Neural cell (in vitro differentiated cells): ENCODE results near the gene VSTM1. TPM values are rescaled to one million over a fixed set of nuclear protein-coding genes. Genes with fewer than 3 reads are reported as not detected.

Experiments used
- H2AFZ ChIP-seq: fragments of 200-600, 300-800 bp; sonication (generic), shearing (Covaris generic); 2 replicates; pipeline ENCODE4 v1.6.0; 2014; ENCODE audit warnings: low read depth, mild to moderate bottlenecking, antibody characterized with exemption, low read length, moderate library complexity
- H3F3A ChIP-seq: fragments of 200-600 bp; shearing (Covaris generic); 2 replicates; pipeline ENCODE4 v1.6.1; 2016; ENCODE audit warnings: mild to moderate bottlenecking, moderate library complexity, mixed read lengths, antibody characterized with exemption, low read length; ENCODE audit not compliant: insufficient read depth, poor library complexity, severe bottlenecking
- H3K27ac ChIP-seq: fragments of 200-600, 300-800 bp; sonication (generic), shearing (Covaris generic); 2 replicates; pipeline ENCODE4 v1.5.1; 2014; ENCODE audit warnings: mild to moderate bottlenecking, low read length, moderate library complexity
- H3K27me3 ChIP-seq: fragments of 300-800, 200-600 bp; sonication (generic), shearing (Covaris generic); 2 replicates; pipeline ENCODE4 v1.6.0; 2014; ENCODE audit warnings: mild to moderate bottlenecking, low read depth, low read length, moderate library complexity; ENCODE audit not compliant: insufficient read depth
- H3K36me3 ChIP-seq: fragments of 300-800, 200-600 bp; sonication (generic), shearing (Covaris generic); 2 replicates; pipeline ENCODE4 v1.5.1; 2014; ENCODE audit warnings: mild to moderate bottlenecking, antibody characterized with exemption, low read length, moderate library complexity; ENCODE audit not compliant: insufficient read depth
- H3K4me2 ChIP-seq: fragments of 300-800, 200-600 bp; sonication (generic), shearing (Covaris generic); 2 replicates; pipeline ENCODE4 v1.6.0; 2014; ENCODE audit warnings: mild to moderate bottlenecking, low read length
- H3K4me3 ChIP-seq: fragments of 300-800, 200-600 bp; sonication (generic), shearing (Covaris generic); 2 replicates; pipeline ENCODE4 v1.5.1; 2014; ENCODE audit warnings: mild to moderate bottlenecking, low read length, moderate library complexity
- H3K79me2 ChIP-seq: fragments of 200-600 bp; shearing (Covaris generic); replicated peaks from 2 replicates; pipeline ENCODE4 v1.6.0; 2014; ENCODE audit warnings: mild to moderate bottlenecking, low read length, moderate library complexity; ENCODE audit not compliant: insufficient read depth
- H3K9ac ChIP-seq: fragments of 300-800, 200-600 bp; sonication (generic), shearing (Covaris generic); 2 replicates; pipeline ENCODE4 v1.6.1; 2016; ENCODE audit warnings: mild to moderate bottlenecking, low read length, mixed read lengths
- H3K9me2 ChIP-seq: fragments of 200-600 bp; shearing (Covaris generic); 2 replicates; pipeline ENCODE4 v1.6.1; 2016; ENCODE audit warnings: mild to moderate bottlenecking, low read length, mixed read lengths; ENCODE audit not compliant: insufficient read depth
- H3K9me3 ChIP-seq: fragments of 200-600, 300-800 bp; sonication (generic), shearing (Covaris generic); 2 replicates; pipeline ENCODE4 v1.6.1; 2016; ENCODE audit warnings: mild to moderate bottlenecking, mixed run types, low read length, moderate library complexity, mixed read lengths
- H4K20me1 ChIP-seq: fragments of 200-600 bp; shearing (Covaris generic); 2 replicates; pipeline ENCODE4 v1.6.1; 2016; ENCODE audit warnings: mild to moderate bottlenecking, mixed run types; ENCODE audit not compliant: insufficient read depth
- CTCF ChIP-seq: fragments of 450-650 bp; IDR thresholded peaks from 2 replicates; pipeline ENCODE4 v1.5.1; 2014; ENCODE audit warnings: antibody characterized with exemption, mild to moderate bottlenecking, moderate library complexity; ENCODE audit not compliant: poor library complexity, severe bottlenecking
- EP300 ChIP-seq: fragments of 450-650 bp; conservative IDR thresholded peaks from 2 replicates; pipeline ENCODE4 v1.6.1; 2014; ENCODE audit warnings: antibody characterized with exemption, mild to moderate bottlenecking, moderate library complexity; ENCODE audit not compliant: poor library complexity, severe bottlenecking
- EZH2 ChIP-seq: fragments of 200-600, 300-800 bp; shearing (Covaris generic), sonication (generic); IDR thresholded peaks from 2 replicates; pipeline ENCODE4 v1.6.1; 2014; ENCODE audit warnings: antibody characterized with exemption, low read length, borderline replicate concordance, mild to moderate bottlenecking; ENCODE audit not compliant: insufficient read depth, poor library complexity, severe bottlenecking
- MXI1 ChIP-seq: fragments of 450-650 bp; conservative IDR thresholded peaks from 2 replicates; pipeline ENCODE4 v1.6.1; 2014; ENCODE audit warnings: antibody characterized with exemption, mild to moderate bottlenecking; ENCODE audit not compliant: poor library complexity, severe bottlenecking
- POLR2AphosphoS5 ChIP-seq: IDR thresholded peaks from 2 replicates; pipeline ENCODE4 v1.6.1; 2012
- RAD21 ChIP-seq: fragments of 450-650 bp; conservative IDR thresholded peaks from 2 replicates; pipeline ENCODE4 v1.6.1; 2014; ENCODE audit warnings: antibody characterized with exemption, mild to moderate bottlenecking, moderate library complexity
- SMC3 ChIP-seq: fragments of 450-650 bp; conservative IDR thresholded peaks from 2 replicates; pipeline ENCODE4 v1.6.1; 2014; ENCODE audit warnings: antibody characterized with exemption, mild to moderate bottlenecking, moderate library complexity; ENCODE audit not compliant: poor library complexity
- TAF1 ChIP-seq: IDR thresholded peaks from 2 replicates; pipeline ENCODE4 v1.6.1; 2012; ENCODE audit warnings: low read depth
- polyA plus RNA-seq: library from polyadenylated mRNA; depleted of rRNA; stranded (reverse); fragments of >200 nt; gene quantifications from 2 replicates; pipeline ENCODE4 v1.2.3, GENCODE V29; 2014
- TF ChIP-seq, protein P1 (sequence below): IDR thresholded peaks from 2 replicates; pipeline ENCODE4 v1.6.1; 2012; ENCODE audit warnings: borderline replicate concordance

VSTM1 gene
- polyA plus RNA-seq, 1 donor from 2014 or later: not detected

DNA sequence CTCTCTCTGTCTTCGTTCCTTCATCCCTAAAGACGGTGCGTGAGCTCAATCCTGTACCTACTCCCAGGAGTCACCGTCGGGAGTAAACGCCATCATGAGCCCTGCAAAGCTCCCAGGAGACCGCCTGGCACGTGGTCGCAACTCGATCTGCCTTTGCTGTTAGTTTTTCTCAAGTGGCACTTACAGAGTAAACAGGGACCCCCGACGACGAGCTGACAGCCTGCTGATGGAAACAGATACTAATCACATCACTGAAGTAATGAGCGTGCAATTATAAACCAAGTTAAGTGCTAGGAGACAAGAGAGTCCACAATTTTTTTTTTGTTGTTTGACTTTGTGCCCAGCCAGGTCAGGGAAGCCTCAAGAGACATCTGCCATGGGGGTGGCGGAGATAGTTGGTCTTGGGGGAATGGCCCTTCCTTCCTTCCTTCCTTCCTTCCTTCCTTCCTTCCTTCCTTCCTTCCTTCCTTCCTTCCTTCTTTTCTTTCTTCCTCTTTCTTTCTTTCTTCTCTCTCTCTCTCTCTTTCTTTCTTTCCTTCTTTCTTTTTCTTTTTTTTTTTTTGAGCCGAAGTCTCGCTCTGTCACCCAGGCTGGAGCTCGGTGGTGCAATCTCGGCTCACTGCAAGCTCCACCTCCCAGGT, 48.7 kb downstream of the VSTM1 start:
- H3F3A ChIP-seq: no peaks in the 10 kb centered on the region
- H3K4me3 ChIP-seq: no peak overlapping the region
- no peak overlapping the region for H3K9ac ChIP-seq
- H3K27ac ChIP-seq: no peak overlapping the region
- H3K36me3 ChIP-seq: no peaks in the 10 kb centered on the region
- H2AFZ ChIP-seq: no peak overlapping the region
- H3K79me2 ChIP-seq: no peaks in the 10 kb centered on the region
- no peaks in the 10 kb centered on the region for H4K20me1 ChIP-seq
- H3K27me3 ChIP-seq: no peaks in the 10 kb centered on the region
- TF ChIP-seq EP300 (no peak), SMC3 (no peak), TAF1 (no peak), CTCF (no peak), POLR2AphosphoS5 (no peak), RAD21 (no peak), EZH2 (no peak), MXI1 (no peak)
- TF ChIP-seq, protein P1, sequence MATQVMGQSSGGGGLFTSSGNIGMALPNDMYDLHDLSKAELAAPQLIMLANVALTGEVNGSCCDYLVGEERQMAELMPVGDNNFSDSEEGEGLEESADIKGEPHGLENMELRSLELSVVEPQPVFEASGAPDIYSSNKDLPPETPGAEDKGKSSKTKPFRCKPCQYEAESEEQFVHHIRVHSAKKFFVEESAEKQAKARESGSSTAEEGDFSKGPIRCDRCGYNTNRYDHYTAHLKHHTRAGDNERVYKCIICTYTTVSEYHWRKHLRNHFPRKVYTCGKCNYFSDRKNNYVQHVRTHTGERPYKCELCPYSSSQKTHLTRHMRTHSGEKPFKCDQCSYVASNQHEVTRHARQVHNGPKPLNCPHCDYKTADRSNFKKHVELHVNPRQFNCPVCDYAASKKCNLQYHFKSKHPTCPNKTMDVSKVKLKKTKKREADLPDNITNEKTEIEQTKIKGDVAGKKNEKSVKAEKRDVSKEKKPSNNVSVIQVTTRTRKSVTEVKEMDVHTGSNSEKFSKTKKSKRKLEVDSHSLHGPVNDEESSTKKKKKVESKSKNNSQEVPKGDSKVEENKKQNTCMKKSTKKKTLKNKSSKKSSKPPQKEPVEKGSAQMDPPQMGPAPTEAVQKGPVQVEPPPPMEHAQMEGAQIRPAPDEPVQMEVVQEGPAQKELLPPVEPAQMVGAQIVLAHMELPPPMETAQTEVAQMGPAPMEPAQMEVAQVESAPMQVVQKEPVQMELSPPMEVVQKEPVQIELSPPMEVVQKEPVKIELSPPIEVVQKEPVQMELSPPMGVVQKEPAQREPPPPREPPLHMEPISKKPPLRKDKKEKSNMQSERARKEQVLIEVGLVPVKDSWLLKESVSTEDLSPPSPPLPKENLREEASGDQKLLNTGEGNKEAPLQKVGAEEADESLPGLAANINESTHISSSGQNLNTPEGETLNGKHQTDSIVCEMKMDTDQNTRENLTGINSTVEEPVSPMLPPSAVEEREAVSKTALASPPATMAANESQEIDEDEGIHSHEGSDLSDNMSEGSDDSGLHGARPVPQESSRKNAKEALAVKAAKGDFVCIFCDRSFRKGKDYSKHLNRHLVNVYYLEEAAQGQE: no peak
- no peaks in the 10 kb centered on the region for H3K9me3 ChIP-seq
- H3K9me2 ChIP-seq: no peaks in the 10 kb centered on the region
- no peak overlapping the region for H3K4me2 ChIP-seq

- Histone ChIP-seq H3K4me2 (no peak overlapping the region), H2AFZ (no peak overlapping the region)
These were observed 49.8 kb downstream of the VSTM1 start for GRCh38 chr19:54013866-54014265.

More at GRCh38 chr19:54013866-54014265, 49.8 kb downstream of the VSTM1 start:
- H3K9ac ChIP-seq: no peak overlapping the region
- H3K9me3 ChIP-seq: no peaks in the 10 kb centered on the region
- H4K20me1 ChIP-seq: no peaks in the 10 kb centered on the region
- H3K4me3 ChIP-seq: no peak overlapping the region
- H3K9me2 ChIP-seq: no peaks in the 10 kb centered on the region
- no peaks in the 10 kb centered on the region for H3K27me3 ChIP-seq
- no peaks in the 10 kb centered on the region for H3K36me3 ChIP-seq
- no peaks in the 10 kb centered on the region for H3F3A ChIP-seq
- no peaks in the 10 kb centered on the region for H3K79me2 ChIP-seq
- H3K27ac ChIP-seq: no peak overlapping the region
- TF ChIP-seq EP300: no peak
- TF ChIP-seq SMC3: no peak
- no peak for TF ChIP-seq POLR2AphosphoS5
- TF ChIP-seq CTCF: no peak
- no peak for TF ChIP-seq EZH2
- TF ChIP-seq RAD21: no peak
- no peak for TF ChIP-seq MXI1
- no peak for TF ChIP-seq TAF1
- TF ChIP-seq, protein P1: no peak
